Stimulated activated CD4-positive, alpha-beta T cell treated with anti-CD3 and anti-CD28 coated beads, Interleukin-1b, Interleukin-23, amount 100 ng/mL, for 1 hour (primary cell): ENCODE data around the gene TTYH3.

ENCODE experiments used
- DNase-seq, 2 donors: peaks; one replicate each; pipeline ENCODE4 v3.0.0-alpha.2; 2020; ENCODE audit warnings: low read depth in 2 of 2

Gene TTYH3

DNA sequence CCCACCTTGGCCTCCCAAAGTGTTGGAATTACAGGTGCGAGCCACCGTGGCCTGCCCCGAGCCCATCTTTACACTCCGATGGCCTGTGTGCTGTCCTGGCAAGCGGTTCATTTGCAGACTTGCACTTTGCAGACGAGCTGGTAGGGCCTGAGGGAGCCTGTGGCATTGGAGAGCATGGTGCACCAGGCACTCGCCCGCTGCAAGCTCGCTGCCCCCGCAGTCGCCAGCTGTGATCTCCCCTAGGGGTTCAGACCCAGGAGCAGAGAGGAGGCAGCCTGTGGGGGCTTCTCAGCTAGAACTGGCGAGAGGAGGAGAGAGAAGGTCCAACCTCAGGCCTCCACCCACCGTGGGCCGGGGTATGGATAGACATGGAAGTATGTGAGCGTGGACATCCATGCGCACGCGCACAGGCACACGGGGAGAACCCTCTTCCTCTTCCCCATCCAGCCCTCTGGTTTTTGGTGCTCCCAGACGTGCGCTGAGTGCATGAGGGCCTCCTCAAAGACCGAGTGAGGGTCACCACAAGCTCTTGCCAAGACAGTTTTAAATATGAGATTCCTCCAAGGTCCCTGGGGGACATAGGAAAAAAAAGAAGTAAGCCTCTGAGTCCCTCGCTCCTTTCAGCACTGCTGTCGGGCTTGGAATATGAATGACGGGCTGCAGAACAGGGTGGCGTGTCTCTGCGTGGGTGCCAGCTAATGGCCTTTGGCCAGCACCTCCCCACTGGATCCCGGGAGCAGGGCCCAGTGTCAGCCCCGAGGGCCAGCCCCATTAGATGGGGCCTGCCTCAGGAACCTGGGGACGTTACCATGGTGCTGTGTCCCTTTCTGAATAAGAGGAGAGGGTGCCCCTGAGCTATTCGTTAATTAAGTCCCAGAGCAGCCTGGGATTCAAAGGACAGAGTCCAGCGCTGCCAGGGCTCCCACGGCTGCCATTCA, 15.1 kb upstream of the TTYH3 start:
- DNase-seq = no peak

DNA sequence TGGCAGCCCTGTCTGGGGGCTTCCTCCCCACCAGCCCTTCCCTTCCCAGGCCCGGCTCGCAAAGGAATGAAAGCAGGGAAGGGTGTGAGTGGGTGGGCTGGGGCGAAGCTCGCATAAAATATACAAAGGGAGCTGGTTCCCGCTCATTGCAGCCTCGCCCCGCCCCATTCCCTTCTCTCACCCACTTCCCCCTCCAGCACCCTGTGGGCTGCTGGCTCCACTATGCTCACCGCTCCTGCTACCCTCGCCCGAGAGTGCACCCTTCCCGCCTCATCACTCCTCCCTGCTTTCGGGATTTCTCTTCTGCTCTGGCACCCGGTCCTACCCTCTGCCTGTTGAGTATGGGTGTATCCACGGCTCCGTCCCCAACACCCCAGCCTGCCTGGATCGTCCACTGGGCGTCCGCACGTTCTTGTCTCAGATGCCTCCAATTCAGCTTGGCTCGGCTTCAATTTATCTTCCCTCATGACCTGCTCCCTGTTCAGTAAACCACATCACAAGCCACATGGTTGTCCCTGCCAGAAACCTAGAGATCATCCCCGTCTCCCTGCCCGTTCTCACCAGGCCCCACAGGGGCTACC, 14.4 kb upstream of the TTYH3 start:
- no peak for DNase-seq

DNA sequence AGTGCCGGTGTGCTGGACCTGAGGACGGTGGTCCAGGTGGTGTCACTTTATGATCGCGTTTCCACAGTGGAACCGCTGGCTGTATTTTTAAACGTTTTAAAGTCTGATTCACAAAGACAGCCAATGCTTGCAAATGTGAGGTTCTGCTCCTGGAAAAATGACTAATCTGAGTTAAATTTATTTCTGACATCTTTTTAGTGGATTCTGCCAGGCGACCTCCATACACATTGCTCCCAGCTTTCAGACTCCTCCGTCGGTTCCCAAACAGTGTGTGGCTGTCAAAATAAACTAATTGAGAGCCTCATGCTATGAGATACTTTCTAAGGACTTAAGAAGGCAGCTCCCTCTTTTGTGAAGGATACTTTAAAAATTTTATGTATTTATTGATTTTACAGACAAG, 12.7 kb upstream of the TTYH3 start:
- no peak for DNase-seq

DNA sequence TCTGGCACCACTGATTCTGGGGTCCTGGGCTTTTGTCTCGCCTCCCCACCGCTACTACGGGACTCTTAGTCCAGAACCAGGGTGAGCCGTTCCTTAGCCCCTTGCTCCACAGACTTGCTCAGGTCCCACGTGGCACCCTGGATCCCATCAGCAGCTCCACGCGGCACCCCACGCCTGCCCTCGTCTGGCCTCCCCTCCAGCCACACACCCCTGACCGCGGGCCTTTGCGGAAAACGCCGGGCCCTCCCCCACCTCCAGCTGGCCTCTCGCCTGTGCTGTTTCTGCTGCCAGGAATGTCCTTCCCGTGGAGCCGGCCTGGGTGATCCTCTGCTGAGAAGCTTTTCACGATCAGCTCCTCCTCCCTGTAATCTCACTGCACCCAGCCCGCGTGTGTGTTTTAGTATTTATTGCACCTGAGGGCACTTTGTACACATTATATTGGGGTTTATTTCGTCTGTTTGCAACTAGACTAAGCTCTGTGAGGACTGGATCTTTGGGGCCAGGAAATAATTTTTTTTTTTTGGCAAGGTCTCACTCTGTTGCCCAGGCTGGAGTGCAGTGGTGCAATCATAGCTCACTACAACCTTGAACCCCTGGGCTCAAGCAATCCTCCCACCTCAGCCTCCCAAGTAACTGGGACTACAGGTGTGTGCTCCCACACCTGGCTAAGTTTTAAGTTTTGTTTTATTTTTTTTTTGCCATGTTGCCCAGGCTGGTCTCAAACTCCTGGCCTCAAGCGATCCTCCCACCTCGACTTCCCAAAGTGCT, 10.5 kb upstream of the TTYH3 start:
- no peak for DNase-seq

DNA sequence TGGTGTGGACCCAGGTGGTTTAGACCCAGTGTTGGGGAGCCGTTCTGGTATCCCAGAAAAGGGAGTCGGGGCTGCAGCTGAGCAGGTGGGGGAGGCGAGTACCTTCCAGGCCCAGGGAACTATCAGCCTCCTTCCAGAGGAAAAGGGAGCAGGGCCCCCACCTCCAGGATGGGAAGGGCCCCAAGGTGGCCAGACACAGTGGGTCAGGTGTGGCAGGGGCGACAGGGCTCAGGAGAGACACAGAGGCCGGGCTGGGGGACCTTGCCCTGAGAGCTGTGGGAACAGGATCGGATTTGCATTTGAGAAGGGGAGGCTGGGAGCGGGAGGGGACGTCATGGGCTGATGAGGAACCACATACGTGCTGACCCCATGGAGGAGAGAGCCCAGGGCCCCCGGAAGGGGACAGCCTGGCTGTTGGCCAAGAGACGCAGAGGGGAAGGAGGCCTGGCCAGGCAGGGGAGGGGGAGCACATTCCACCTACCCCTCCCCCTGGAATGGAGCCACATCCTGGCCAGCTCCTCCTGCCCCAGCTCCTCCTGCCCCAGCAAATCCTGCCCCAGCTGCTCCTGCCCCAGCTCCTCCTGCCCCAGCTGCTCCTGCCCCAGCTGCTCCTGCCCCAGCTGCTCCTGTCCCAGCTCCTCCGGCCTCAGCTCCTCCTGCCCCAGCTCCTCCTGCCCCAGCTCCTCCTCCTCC, 9.7 kb upstream of the TTYH3 start:
- no peak for DNase-seq

DNA sequence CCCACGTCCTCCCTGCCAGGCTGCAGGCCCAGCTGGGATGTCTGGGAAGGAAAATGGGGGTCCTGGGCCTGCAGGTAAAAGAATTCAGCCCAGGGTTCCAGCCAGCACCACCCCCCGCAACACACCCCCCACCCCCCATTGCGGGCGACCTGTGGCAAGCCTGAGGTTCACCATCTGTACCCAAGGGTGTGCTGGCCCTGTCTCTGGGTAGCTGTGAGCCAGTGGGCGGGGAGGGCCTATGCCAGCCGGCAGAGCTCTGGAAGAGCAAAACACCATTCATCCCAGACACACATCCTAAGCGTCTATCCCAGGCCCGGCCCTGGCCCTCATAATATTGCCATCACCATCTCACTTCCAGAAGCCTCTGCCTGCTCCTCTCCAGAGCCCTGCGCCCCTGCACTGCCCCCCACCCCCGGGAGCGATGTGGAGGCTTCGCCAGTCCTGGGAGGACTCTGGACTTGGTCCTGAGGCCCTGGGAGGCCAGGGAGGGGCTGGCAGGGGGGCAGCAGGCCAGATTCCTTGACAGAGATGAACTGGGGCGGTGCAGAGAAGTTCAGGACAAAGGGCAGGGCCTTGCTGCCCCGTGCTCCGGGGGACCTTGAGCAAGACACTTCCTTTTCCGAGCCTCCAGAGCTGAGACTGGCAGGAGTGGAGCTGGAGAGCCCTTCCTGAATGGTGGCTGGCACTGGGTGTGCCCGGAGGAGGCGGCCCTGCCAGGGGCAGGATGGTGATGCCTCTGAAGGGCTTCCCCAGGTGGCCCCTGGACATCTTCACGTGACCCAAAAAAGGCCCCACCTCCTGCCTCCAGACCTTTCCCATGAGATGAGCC, 8.7 kb upstream of the TTYH3 start:
- DNase-seq = no peak

DNA sequence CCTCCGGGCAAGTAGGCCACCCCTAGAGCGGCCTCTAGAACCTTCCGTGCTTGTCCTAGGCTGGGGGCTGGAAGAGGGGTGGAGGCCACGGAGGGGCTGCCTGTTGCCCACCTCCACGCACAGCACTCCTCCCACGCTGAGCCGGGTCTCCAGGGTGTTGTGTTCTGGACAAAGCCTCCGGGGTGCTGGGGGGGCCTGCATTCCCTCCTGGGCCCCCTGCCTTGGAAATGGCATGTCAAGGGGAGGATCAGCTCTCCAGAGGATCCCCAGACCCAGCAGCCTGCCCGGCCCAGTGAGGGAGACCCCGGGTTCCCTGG, 8.1 kb upstream of the TTYH3 start:
- DNase-seq = no peak

DNA sequence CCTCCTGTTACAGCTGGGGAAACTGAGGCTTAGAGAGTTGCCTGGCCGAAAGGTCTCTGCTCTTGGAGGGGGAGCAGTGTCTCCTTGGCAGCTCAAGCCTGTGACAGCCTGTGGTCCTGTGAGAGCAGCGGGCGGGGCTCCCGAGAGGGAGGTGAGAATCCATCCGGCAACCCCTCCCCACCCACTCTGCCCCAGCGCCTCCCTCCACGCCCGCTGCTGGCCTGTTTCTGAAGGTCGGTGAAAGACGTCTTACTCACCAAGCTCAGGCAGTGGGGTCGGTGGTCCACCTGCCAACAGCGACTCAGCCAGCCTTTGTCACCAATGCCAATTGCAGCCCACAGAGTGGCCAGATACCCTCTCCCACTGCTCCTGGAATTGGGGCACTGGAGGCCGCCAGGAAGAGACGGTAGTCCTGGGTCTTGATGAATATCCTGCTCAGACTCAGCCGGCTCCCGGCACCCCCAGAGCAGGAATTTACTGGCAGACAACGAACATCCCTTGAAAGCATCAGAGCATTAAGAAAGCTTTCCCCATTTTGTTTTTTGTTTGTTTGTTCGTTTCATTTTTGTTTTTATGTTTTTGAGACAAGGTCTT, 7.4 kb upstream of the TTYH3 start:
- no peak for DNase-seq

DNA sequence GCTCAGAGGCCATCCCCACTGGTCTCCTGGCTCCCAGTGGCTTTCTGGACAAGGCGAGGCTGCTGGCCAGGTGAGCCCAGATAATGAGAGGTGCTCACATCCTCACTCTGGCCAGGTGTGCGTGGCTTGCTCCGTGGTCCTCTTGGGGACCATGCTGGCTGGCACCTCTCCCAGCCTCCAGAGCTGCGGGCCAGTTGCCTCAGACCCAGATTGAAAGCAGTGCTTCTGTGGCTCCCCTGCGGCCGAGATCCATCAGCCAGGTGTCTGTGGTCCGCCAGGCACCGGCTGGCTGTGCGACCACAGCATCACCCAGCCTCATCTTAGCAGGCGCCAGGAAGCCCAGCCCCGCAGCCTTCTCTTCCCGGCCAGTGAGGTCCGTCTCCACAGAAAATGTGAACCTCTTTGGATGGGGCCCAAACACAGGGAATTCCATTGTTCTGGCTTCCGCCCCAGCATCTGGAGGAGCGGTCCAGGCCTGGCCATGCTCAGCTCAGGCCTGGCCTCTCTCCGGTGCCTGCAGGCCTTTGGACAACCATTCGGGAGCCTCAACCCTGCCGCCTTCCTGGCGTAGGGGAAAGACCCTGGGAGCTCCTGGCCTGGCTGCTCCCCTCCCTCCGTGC, 5.2 kb upstream of the TTYH3 start:
- no peak for DNase-seq

DNA sequence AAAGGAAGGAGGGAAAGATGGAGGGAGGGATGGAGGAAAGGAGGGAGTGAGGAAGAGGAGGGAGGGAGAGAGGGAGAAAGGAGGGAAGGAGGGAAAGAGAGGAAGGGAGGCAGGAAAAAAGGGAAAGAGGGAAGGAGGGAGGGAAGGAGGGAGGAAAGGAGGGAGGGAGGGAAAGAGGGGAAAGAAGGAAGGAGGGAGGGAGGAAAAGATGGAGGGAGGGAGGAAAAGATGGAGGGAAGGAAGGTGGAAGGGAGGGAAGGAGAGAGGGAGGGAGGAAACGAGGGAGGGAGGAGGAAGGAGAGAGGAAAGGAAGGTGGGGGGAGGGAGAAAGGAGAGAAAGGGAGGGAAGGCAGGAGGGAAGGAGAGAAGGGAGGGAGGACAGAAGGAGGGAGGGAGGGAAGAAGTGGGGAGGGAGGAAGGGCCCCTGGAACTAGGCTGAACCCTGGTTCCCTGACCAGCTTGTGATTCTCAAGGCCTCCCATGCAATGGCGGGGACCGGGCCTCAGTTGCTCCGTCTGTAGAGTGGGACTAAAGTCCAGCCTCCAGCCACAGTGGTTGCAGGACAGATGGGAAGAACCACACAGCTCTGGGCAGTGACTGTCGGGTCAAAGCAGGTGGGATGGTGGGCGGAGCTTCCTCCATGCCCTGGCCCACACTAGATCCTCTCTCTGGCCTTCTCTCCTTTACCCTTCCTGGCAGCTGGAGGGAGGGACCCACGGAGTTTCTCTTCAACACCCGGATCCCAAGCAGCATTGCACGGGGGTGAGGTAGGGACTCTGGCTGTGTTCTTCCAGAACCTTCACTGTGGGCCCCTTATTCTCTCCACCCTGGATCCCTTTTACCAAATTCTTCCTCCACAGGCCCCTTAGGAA, 4.3 kb upstream of the TTYH3 start:
- DNase-seq = no peak

DNA sequence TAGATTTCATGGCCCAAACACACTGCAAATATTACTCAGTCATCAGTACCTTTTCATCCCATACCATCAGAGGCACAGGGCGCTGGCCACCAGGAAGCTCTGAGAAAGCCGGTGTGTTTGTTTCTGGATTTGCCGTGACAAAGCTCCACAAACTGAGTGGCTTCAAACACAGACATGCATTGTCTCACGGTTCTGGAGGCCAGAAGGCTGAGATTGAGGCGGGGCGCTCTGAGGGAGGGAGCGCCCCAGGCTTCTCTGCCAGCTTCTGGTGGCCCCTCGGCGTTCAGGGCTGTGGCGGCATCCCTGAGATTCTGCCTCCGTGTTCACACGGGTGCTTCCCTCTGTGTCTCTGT, 3.7 kb upstream of the TTYH3 start:
- no peak for DNase-seq

DNA sequence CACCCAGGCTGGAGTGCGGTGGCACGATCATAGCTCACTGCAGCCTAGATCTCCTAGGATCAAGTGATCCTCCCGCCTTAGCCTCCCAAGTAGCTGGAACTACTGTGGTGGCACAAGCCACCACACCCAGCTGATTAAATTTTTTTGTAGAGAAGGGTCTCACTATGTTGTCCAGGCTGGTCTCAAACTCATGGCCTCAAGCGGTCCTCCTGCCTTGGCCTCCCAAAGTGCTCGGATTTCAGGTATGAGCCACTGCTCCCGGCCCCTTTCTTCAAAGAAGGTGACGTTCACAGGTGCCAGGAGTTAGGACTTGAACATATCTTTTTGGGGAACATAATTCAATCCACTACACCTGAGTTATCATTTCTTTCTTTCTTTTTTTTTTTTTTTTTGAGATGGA, 2.9 kb upstream of the TTYH3 start:
- no peak for DNase-seq

DNA sequence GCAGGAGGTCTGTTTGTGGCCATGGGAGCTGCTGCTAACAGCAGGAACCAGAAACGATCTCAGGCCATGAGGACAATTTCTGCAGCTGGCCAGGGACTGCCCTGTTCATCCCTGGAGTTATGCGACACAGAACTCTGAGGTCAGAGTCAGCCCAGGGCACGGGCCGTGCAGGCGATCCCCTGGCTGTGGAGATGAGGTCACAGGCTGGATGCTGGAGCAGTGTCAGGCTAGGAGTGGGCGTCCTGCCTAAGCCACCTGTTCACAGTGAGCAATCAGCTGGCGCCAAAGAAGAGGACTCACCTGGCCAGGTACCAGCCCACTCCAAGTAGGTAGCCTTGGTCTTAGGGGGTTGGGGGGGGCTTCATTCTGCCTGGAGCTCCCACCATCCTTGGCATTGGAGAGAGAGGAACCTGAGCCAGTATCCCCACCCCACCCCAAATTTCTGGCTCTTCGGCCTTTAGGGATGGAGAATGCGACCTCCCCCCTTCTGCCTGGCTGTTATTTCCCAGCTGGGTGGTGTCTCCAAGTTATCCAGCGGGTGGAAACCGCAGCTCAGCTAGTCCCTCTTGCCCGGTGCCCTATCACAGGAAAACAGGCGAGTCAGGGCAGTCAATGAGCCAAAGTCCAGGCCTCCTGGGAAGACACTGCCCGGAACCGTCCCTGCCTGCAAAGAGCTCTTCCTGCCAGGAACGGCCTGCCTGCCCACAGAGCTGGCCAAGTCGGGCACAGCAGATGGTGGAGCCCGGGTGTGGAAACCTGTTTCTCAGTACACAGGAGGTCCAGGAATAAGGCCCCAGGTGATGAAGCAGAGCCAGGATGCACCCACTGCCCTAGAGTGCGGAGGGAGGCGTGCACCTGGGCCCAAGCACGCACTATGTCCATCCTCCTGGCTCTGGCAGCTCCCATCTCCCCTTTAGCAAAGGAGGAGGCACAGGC, 1.8 kb upstream of the TTYH3 start:
- no peak for DNase-seq

DNA sequence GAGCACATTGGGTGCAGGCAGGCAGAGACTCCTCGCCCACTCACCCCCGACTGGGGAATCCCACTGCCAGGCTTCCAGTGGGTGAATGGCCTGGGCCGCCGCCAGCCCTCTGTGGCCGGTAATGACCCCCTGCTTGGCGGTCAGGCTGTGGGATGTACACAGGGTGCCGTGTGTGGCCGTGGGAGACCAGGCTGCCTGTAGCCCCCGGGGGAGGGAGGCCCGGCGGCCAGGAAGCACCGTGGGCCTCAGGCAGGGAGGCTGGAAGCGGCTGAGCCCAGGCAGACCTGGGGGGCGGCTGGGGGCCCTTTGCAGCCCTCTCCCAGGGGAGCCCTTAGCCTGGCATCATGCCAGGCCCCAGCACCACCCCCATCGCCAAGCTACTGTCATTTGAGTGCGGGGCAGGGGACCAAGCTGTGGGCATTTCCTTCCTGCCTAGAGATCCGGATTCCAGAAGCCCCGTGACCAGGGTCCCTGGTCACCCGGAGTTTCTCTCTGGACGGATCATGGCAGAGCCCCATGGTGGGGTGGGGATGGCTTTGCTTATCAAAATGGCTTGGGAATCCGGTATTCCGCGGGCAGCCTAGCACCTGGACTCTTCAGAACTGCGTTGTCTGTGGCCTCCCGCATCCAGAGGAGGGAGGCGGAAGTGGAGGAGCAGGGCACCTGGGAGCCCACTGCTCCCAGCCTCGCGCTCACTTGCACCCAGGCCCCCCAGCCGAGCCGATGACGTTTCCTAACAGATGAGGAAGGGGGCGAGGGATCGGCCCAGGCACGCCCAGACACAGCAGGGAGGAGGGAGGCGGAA, 1.1 kb downstream of the TTYH3 start:
- DNase-seq = peak in 1 of 2 donors; percentile 39

DNA sequence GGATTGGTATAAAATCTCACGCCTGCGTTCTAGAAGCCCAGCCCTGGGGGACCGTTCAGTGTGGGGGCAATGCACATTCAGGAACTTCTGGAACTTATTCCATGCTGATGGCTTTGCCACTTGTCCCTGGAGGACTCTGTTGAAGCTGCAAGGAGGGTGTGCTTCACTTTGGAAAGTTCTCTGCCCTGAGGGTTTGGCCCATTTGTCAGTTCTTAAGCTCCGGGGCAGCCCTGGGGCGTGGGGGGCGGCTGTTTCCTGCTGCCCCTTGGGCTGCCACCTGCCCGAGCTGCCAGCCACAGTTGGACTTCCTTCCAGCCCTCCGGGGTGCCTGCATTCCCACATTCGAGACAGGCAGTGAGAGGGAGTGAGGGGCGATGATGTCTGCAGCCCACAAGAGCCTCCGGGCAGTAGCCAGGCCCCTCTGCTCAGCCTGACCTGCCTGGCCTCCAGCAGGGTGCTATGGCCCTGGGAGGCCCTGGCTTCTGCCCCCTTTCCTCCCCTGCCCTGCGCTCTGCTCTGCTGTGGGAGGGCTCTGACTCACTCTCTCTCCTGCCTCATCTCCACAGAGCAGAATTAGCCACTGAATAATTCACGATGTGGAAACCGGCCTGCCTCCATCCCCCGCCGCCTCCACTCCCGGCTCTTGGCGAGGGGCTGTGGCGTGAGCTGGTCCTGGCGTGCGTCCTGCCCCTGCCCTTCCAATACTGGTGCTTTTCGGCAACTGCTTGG, 1.9 kb downstream of the TTYH3 start:
- no peak for DNase-seq

DNA sequence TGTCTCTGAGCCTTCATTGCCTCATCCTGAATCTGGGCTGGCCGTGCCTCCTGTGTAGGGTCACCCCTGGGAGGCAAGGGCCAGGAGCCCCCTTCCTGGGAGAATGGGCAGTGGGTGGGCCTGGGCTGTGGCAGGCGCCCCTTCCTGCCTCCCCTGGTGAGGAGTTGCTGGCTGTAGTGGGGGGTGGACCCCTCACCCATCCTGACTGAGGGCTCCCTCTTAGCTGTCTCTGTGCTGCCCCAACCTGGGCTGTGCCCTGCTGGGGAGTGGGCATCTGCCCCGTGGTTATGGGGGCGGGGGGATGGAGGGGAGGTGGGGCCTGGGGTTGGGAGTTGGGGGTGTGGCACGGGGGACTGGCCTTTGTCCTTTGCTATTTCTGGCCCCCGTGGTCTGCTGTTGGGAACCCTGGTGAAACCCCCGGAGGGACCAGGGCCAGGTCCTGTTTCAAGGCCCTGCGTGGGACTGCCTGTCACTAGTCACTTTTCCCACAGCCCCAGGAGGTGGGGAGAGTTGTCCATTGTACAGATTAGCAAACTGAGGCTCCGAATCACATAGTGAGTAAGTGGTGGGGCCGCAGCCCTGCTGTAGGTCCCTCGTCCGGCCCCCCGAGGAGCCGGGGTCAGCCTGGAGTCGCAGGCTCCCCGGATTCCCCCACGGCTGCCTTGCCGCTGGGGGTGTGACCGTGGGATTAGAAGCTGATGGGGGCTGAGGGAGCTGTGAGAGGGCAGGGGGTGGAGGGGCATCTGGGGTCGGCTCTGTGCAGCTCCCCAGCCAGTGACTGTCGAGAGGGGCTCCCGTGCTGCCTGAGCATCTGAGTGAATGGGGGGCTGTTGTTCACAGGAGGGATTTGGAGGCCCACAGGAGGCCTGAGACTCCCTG, 2.7 kb downstream of the TTYH3 start:
- DNase-seq = no peak
